Hematopoietic multipotent progenitor cell treated with erythropoietin and hydrocortisone succinate and interleukin-3 and kit ligand, for 6 days (in vitro differentiated cells): ENCODE measurements around the gene NCL.
"Not testable (repeated sequence)": the region's sequence is repeated elsewhere in the genome, so short reads cannot be mapped to it uniquely, and the experiment has no call there.

ENCODE experiments used
- DNase-seq: peaks from one replicate; pipeline ENCODE4 v3.0.0-alpha.2; 2015

The NCL gene

GRCh38 chr2:231467613-231468530 is 3.6 kb upstream of the NCL start:
- no peak for DNase-seq

- DNase-seq: no peak
Measured at GRCh38 chr2:231467016-231467545, 2.8 kb upstream of the NCL start.

- DNase-seq: peak; percentile 99
Measured at GRCh38 chr2:231464576-231465540, 574 bp upstream of the NCL start.

- no peak for DNase-seq
Measured at GRCh38 chr2:231462729-231463465, 1.4 kb downstream of the NCL start.

GRCh38 chr2:231461516-231461971 is 2.7 kb downstream of the NCL start:
- DNase-seq: no peak

GRCh38 chr2:231460841-231461240 is 3.4 kb downstream of the NCL start:
- DNase-seq: not testable (repeated sequence)

GRCh38 chr2:231460073-231460835 is 4.0 kb downstream of the NCL start:
- DNase-seq: no peak

GRCh38 chr2:231458368-231458767 is 5.9 kb downstream of the NCL start:
- no peak for DNase-seq

- DNase-seq: no peak
Measured at GRCh38 chr2:231457101-231457500, 7.2 kb downstream of the NCL start.

GRCh38 chr2:231456295-231457004 is 7.8 kb downstream of the NCL start:
- no peak for DNase-seq

- DNase-seq: no peak
Measured at GRCh38 chr2:231455890-231456289, 8.4 kb downstream of the NCL start.

GRCh38 chr2:231455222-231455621 is 9.1 kb downstream of the NCL start:
- peak; percentile 62 for DNase-seq

GRCh38 chr2:231454361-231454791 is 9.9 kb downstream of the NCL start:
- no peak for DNase-seq

GRCh38 chr2:231452799-231453508 is 11.3 kb downstream of the NCL start:
- DNase-seq: peak; percentile 44

- DNase-seq: no peak
Measured at GRCh38 chr2:231450548-231450989, 13.7 kb downstream of the NCL start.

- no peak for DNase-seq
Measured at GRCh38 chr2:231449503-231450054, 14.7 kb downstream of the NCL start.

- no peak for DNase-seq
Measured at GRCh38 chr2:231436957-231437356, 27.3 kb downstream of the NCL start.

- DNase-seq: no peak
Measured at GRCh38 chr2:231433990-231434389, 30.3 kb downstream of the NCL start.

GRCh38 chr2:231431606-231432005 is 32.7 kb downstream of the NCL start:
- DNase-seq: no peak

GRCh38 chr2:231430437-231430836 is 33.8 kb downstream of the NCL start:
- not testable (repeated sequence) for DNase-seq
